ENCODE results near the gene DGKG. TPM values are rescaled to one million over a fixed set of nuclear protein-coding genes. Genes with fewer than 3 reads are reported as not detected.

Gene DGKG
- total RNA-seq, 1 donor from 2014 or later: 3.9 TPM

DNA sequence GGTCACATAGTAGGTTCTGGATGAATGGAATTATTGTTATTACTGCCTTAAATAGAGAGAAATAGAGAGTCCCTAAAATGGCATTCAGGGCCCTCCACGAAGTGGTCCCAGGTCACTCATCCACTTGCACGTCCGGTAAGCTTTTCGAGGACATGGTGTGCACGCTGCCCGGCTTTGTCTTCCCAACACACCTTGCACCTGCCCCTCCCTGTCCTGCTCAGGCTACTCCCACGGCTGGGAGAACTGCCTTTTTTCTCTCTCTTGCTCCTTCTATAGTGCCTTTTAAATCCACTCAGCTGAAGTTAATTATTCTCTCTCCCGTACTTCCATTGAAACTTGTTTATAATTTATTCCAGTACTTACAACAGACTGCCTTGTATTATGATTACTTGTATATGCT, 5.6 kb upstream of the DGKG start:
- ATAC-seq (ENCODE audit: low read depth) (no peak), DNase-seq (no peak)
- ChIA-PET CTCF (interaction anchor here (0.9 kb wide), 1 partner anchor 109 kb away, joined by 3 read pairs; no protein-coding TSS in a partner anchor), POLR2A (no interaction called here)
- Mint-ChIP-seq H3K27ac (no peak overlapping the region), H3K4me1 (peaks cover 2% of the 10 kb centered on the region), H3K27me3 (peaks cover 2% of the 10 kb centered on the region), H3K36me3 (ENCODE audit: low read depth) (no peaks in the 10 kb centered on the region), H3K9me3 (no peaks in the 10 kb centered on the region), H3K4me3 (no peak overlapping the region)
- TF ChIP-seq, protein P1, sequence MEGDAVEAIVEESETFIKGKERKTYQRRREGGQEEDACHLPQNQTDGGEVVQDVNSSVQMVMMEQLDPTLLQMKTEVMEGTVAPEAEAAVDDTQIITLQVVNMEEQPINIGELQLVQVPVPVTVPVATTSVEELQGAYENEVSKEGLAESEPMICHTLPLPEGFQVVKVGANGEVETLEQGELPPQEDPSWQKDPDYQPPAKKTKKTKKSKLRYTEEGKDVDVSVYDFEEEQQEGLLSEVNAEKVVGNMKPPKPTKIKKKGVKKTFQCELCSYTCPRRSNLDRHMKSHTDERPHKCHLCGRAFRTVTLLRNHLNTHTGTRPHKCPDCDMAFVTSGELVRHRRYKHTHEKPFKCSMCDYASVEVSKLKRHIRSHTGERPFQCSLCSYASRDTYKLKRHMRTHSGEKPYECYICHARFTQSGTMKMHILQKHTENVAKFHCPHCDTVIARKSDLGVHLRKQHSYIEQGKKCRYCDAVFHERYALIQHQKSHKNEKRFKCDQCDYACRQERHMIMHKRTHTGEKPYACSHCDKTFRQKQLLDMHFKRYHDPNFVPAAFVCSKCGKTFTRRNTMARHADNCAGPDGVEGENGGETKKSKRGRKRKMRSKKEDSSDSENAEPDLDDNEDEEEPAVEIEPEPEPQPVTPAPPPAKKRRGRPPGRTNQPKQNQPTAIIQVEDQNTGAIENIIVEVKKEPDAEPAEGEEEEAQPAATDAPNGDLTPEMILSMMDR (IDR thresholded peaks at IDR 0.05): no peak
- intact Hi-C loops (cut with micrococcal nuclease): no loop called here

DNA sequence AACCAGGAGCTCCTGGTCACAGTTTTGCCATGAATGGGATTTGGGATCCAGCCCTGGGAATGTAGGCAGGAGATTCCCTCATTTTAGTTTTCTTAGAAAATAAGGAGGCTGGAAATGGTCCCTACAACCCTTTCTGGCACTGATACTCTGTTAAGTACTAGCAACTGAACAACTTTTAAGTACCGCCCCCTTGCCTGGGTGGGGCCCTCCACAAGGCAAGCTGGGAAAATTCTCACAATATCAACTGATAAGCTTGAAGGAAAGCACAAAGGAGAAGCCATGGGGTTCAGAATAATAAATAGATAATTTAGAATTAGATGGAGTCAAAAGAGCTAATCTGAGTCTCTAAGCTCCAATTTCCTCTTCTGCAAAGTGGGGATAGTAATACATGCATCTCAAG, 4.2 kb upstream of the DGKG start:
- no peak for DNase-seq
- H3K27me3 Mint-ChIP-seq: peaks cover 7% of the 10 kb centered on the region
- CTCF ChIA-PET: no interaction called here
- POLR2A ChIA-PET: no interaction called here
- peaks cover 11% of the 10 kb centered on the region for H3K4me1 Mint-ChIP-seq
- H3K4me3 Mint-ChIP-seq: no peak overlapping the region
- H3K27ac Mint-ChIP-seq: no peak overlapping the region
- H3K9me3 Mint-ChIP-seq: no peaks in the 10 kb centered on the region
- intact Hi-C loops (cut with micrococcal nuclease): no loop called here
- TF ChIP-seq, protein P1 (IDR thresholded peaks at IDR 0.05): no peak
- no peaks in the 10 kb centered on the region for H3K36me3 Mint-ChIP-seq (ENCODE audit: low read depth)
- no peak for ATAC-seq (ENCODE audit: low read depth)

DNA sequence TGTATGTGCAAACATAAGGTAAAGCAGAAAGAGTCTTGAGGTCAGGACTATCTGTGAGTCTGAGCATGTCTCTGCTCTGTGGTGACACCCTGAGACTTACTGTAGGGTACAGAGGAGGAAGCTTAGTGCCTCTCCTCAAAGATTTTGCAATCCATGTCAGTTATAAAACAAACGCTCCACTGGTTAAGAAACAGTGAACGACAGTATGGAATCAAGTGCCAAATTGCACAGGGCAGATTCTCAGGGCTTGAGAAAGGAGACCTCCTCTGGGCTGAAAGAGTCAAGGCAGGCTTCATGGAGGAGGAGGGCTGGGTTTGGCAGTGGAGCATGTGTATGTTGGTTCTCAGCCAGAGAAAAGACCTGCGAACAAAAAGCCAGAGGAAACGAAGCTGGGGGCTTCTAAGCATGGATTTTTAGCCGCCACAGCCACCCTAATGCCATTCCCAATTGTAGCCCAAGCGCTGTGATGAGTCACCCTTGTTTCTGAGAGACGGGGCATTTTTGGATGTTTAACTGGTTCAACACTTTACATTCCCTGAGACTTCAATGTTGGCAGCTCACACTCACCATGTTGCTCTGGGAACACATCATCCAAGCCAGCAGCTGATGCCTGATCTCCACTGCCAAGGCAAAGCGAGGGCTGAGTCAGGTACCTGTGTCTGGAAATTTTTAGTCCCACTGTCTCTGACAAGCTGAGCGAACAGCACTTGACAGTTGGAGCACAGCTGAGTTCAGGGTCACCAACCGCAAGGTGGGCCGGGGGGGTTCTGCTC, 3.4 kb upstream of the DGKG start:
- CTCF ChIA-PET: no interaction called here
- POLR2A ChIA-PET: no interaction called here
- peaks cover 9% of the 10 kb centered on the region for H3K27me3 Mint-ChIP-seq

DNA sequence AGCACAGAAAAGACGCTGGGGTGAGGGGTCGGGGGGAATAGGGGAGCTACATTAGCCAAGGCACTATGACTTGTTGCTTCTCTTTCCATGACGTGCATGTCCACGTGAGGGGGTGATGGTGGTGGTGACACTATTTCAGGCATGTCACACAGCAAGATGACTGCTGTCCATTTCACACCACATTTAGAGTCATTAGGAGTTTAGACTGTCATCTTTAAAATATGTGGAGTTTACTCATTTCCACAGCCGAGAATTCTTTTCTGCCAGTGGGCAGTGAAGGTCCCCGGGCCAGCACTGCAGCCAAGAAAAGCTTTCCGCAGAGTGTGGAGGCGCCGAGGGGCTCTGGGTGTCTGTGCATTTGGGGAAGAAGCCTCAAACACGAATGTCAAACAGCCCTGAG, 954 bp upstream of the DGKG start:
- peaks cover 9% of the 10 kb centered on the region for H3K27me3 Mint-ChIP-seq
- no peak for DNase-seq
- no peak overlapping the region for H3K27ac Mint-ChIP-seq
- no peaks in the 10 kb centered on the region for H3K9me3 Mint-ChIP-seq
- H3K36me3 Mint-ChIP-seq (ENCODE audit: low read depth): no peaks in the 10 kb centered on the region
- no peak for ATAC-seq (ENCODE audit: low read depth)
- peaks cover 28% of the 10 kb centered on the region for H3K4me1 Mint-ChIP-seq
- intact Hi-C loops (cut with micrococcal nuclease): loop anchor here (1.0 to 5.0 kb wide), 3 partner anchors 36 to 171 kb away; no protein-coding TSS in a partner anchor
- ChIA-PET CTCF (no interaction called here), POLR2A (no interaction called here)
- TF ChIP-seq, protein P1 (IDR thresholded peaks at IDR 0.05): no peak
- H3K4me3 Mint-ChIP-seq: peak overlapping the region; percentile 52

More for the DNA sequence above, 3.4 kb upstream of the DGKG start:
- H3K36me3 Mint-ChIP-seq (ENCODE audit: low read depth): no peaks in the 10 kb centered on the region
- TF ChIP-seq, protein P1 (IDR thresholded peaks at IDR 0.05): no peak
- DNase-seq (no peak), ATAC-seq (ENCODE audit: low read depth) (no peak)
- H3K27ac Mint-ChIP-seq: no peak overlapping the region
- H3K4me3 Mint-ChIP-seq: no peak overlapping the region
- H3K9me3 Mint-ChIP-seq: no peaks in the 10 kb centered on the region
- H3K4me1 Mint-ChIP-seq: peaks cover 19% of the 10 kb centered on the region
- intact Hi-C loops (cut with micrococcal nuclease): no loop called here

DNA sequence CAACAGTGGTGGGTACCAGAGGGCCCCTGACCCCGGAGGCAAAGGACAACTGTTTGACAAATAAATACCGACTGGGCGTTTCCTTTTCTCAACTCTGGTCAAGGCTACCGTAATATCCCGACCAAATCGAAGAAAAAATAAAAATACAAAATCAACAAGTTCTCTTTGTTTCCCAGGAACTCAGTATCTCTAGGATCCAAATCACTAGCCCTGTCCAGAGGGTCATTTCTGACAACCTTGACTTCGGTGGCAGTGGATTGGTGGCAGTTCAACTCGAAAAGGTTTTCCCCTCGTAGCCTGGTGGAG, 456 bp upstream of the DGKG start:
- CTCF ChIA-PET: interaction anchor here (0.9 to 1.1 kb wide), 3 partner anchors 104 to 177 kb away, joined by 3 to 5 read pairs (median 4); no protein-coding TSS in a partner anchor
- Mint-ChIP-seq H3K27ac (no peak overlapping the region), H3K27me3 (peaks cover 7% of the 10 kb centered on the region), H3K4me1 (peaks cover 28% of the 10 kb centered on the region), H3K9me3 (no peaks in the 10 kb centered on the region), H3K36me3 (ENCODE audit: low read depth) (no peaks in the 10 kb centered on the region), H3K4me3 (peak overlapping the region; percentile 83)
- POLR2A ChIA-PET: interaction anchor here (0.8 to 2.2 kb wide), 6 partner anchors 29 to 421 kb away, joined by 3 to 12 read pairs (median 4); partner anchors contain the start of genes DNAJB11 and EIF4A2
- intact Hi-C loops (cut with micrococcal nuclease): loop anchor here (1.0 to 5.0 kb wide), 3 partner anchors 35 to 172 kb away; no protein-coding TSS in a partner anchor
- no peak for ATAC-seq (ENCODE audit: low read depth)
- DNase-seq: no peak
- TF ChIP-seq, protein P1 (IDR thresholded peaks at IDR 0.05): no peak

All from activated B cell treated with CpG ODN at 0.5 μM for 24 hours (primary cell).